Muscle of back (tissue), 13 donors: ENCODE data around the gene RNF214. TPM values are rescaled to one million over a fixed set of nuclear protein-coding genes. Genes with fewer than 3 reads are reported as not detected.
"Not testable (repeated sequence)": the region's sequence is repeated elsewhere in the genome, so short reads cannot be mapped to it uniquely, and the experiment has no call there.

Experiments used
- DNase-seq, 3 donors: peaks; one replicate each; pipeline versions ENCODE4 v3.0.0 to v3.0.0-alpha.2; 2013
- long read RNA-seq, 9 donors: transcript quantifications; one replicate each; lab custom pipeline, GENCODE V29; 2026
- polyA plus RNA-seq, 10 donors: library from polyadenylated mRNA; unstranded; fragments of 120-200 nt; gene quantifications; one replicate each; pipeline ENCODE4 v1.2.1, GENCODE V29; 2013; ENCODE audit not compliant: insufficient read length in 10 of 10

Gene RNF214
- polyA plus RNA-seq = 10 to 100 TPM; 13.5 to 22.5 (median 18.4) TPM
- long read RNA-seq, donor 1, partial matches to known transcripts = 0 of 1 reads
- long read RNA-seq, donor 1, other reads (novel, unspliced or antisense) = 0 of 1 reads
- long read RNA-seq, donor 2, partial matches to known transcripts = 0 of 1 reads
- long read RNA-seq, donor 2, other reads (novel, unspliced or antisense) = 0 of 1 reads
- long read RNA-seq, donor 3 = 0 reads
- long read RNA-seq, donor 4, partial matches to known transcripts = 0 of 1 reads
- long read RNA-seq, donor 4, other reads (novel, unspliced or antisense) = 0 of 1 reads
- long read RNA-seq, donor 5, partial matches to known transcripts = 0 of 17 reads
- long read RNA-seq, donor 5, other reads (novel, unspliced or antisense) = 14 of 17 reads
- long read RNA-seq, donor 6 = 0 reads
- long read RNA-seq, donor 7, partial matches to known transcripts = 0 of 2 reads
- long read RNA-seq, donor 7, other reads (novel, unspliced or antisense) = 0 of 2 reads
- long read RNA-seq, donor 8, partial matches to known transcripts = 0 of 1 reads
- long read RNA-seq, donor 8, other reads (novel, unspliced or antisense) = 0 of 1 reads
- long read RNA-seq, donor 9 = 0 reads

DNA sequence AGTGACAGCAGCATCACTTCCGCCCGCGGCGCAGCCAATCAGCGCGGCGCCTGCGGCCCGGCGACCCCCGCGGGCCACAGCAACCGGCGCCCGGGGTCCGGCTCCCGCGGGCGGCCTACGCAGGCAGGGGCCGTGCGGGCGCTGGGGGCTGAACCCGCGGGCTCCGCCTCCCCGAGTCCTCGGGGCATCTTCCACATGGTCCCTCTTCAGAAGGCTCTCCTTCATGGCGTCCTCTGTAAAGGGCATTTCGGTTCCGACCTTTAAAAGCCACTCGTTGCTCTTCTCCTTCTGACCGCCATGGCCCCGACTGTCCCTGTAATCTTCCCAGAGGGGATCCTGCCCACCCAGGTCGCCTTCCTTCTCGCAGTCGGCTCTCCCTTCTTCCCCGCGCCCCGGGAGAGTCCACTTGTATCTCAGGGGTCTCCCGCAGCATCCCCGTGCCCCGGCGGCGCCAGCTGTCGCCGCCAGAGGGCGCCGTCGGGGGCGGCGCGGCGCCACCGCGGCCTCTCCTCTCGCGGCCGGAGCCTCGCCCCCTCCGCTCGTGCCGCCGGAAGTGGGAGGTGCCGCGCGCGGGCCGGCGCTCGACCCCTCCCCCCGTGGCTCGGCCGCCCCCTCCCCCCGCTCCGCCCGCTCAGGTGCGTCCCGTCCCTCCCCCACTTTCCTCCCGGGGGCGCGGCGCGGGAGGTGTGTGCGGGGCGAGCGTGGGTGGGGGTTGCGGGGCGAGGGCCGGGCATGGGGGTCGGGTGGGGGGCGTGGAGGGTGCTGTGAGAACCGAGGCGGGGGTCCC lies at the start of gene RNF214:
Gene RNF214, plus strand, starts transcription at position 580 of the 787 bp plus-strand sequence. CDS start 1,602 bp downstream, outside the sequence.
- peak; percentile 82 to 94 (median 93) for DNase-seq

DNA sequence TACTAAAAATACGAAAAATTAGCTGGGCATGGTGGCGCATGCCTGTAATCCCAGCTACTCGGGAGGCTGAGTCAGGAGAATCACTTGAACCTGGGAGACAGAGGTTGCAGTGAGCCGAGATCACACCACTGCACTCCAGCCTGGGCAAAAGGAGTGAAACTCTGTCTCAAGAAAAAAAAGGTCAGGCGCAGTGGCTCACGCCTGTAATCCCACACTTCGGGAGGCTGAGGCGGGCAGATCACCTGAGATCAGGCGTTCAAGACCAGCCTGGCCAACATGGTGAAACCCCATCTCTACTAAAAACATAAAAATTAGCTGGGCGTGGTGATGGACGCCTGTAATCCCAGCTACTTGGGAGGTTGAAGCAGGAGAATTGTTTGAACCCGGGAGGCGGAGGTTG lies 49.3 kb upstream of the RNF214 start:
- DNase-seq = not testable (repeated sequence)

DNA sequence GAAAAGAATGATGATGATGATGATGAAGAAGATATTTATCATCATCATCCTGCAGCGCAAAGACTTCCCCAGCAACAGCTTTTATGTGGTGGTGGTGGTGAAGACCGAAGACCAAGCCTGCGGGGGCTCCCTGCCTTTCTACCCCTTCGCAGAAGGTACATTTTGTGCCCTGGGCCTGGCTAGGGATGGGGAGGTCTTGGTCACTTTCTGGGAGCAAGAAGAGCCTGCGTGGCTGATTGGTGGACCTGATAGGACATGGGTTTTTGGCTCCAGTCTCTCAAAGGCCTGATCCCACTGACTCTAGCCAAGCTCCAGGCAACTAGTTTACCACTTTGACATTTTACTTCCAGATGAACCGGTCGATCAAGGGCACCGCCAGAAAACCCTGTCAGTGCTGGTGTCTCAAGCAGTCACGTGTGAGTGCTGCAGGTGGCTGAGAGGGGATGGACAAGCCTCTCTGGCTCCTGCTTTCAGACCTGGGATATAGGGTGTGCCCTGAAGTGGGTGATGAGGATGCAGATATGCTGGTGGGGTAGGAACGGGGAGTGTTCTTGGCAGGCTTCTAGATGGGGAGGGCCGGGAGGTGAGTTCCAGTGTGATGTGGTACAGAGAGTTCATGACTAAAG lies 48.6 kb upstream of the RNF214 start:
- DNase-seq = no peak

DNA sequence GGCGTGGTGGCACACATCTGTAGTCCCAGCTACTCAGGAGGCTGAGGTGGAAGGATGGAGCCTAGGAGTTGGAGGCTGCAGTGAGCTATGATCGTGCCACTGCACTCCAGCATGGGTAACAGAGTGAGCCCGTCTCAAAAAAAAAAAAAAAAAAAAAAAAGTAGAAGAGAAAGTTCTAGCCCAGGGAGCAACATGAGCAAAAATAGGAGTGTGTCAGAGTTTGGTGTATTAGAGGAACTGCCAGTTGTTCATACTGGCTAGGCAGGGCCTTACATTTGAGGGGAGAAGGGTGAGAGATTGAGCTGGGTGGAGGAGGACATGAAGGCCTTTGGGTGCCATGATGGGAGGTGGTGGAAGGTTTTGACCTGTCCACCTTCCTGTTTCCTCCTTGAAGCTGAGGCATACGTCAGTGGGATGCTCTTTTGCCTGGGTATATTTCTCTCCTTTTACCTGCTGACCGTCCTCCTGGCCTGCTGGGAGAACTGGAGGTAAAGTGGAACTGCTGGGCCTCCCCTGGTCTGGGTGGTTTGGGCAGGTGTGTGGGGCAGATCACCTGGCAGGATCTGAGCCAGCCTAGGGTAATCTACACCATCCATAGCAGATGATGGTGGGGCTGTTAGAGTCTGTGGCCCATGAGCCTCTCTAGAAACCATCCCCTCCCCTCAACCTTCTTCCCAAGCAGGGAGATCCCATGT lies 46.6 kb upstream of the RNF214 start:
- no peak for DNase-seq

DNA sequence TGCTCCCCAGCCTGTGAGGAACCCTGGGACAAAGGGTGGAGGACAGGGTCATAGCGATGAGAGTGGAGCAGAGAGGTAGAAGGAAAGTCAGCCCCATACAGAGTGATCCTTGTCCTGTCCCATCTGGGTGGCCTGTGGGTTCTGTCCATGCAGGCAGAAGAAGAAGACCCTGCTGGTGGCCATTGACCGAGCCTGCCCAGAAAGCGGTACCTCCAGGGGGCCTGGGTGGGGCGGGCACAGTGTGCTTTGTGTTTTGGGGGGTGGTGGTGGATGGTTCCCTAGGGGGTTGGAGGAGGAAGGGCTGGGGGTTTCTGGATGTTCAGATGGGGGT lies 46.1 kb upstream of the RNF214 start:
- no peak for DNase-seq

DNA sequence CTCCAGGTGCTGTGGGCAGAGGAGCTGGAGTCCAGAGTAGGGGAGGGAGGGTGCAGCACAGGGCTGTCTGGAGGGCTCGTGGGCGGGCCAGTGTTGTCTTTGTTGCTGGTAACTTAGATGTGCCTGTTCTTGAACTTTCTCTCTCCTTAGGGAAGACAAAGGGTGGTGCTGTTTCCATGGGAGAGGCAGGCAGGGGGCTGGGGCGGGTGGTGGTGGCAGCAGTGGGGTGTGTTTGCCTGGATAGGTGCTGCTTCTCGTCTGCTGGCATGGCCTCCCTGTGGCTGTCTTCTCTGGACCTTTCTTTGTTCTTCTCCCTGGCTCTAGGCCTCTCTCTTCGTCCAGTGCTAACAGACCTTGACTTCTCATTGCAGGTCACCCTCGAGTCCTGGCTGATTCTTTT lies 45.5 kb upstream of the RNF214 start:
- DNase-seq = no peak

DNA sequence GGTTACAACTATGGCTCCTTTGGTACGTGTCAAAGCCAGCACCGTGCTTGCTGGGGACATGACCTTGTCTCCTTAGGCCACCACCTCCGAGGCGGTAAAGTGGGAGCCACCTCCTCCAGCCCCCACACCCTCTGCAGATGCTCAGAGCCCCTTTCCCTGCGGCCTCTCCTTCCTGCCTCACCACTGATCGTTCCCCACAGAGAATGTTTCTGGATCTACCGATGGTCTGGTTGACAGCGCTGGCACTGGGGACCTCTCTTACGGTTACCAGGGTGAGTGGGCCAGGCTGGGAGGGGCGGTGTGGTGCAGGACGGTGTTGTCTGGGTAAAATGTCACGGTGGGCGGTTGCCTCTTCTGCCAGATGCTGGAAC lies 45.1 kb upstream of the RNF214 start:
- no peak for DNase-seq

DNA sequence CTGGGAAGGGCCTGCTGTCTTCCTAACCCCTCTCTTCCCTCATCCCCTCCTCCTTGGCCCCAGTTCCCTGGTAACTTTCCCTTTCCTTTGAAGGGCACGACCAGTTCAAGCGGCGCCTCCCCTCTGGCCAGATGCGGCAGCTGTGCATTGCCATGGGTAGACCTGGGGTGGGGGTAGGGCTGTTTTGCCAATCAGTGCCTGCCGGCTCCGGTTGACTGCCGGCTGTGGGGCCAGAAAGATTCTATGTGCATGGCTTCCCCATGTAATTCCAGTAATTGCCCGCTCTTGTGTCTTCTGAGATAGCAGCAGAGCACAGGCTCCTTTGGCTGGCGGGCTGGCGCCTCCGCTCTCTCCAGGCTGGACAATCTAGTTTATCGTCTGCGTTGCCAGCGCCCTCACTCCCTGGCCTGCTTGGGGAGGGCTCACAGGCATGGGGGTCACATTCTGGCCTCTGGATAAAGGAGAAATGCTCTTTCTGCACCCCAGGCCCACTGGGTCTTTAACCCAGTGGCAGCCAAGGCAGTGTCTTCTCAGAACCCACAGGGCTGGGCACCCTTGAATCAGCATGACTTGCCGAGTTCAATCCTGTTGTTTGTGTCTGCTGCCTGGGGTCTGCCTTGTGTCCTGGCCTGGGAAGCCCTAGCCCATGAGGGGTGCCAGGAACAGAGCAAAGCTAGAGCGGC lies 44.5 kb upstream of the RNF214 start:
- no peak for DNase-seq

DNA sequence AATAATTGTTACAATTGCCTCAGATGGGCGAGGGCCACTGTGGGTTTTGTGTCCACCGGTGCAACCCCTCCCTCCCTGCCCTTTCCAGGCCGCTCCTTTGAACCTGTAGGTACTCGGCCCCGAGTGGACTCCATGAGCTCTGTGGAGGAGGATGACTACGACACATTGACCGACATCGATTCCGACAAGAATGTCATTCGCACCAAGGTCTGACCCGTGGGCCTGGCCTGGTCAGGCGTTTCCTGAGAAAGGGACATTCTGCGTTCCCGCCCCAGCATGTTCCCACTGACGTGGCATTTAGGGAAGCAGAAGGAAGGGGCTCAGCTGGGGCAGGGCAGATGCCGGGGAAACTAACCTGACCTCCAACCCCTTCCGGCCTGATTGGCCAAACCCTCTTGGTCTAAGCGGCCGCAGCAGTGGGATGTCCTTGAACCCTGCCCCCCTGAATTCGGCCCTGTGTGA lies 43.8 kb upstream of the RNF214 start:
- no peak for DNase-seq

DNA sequence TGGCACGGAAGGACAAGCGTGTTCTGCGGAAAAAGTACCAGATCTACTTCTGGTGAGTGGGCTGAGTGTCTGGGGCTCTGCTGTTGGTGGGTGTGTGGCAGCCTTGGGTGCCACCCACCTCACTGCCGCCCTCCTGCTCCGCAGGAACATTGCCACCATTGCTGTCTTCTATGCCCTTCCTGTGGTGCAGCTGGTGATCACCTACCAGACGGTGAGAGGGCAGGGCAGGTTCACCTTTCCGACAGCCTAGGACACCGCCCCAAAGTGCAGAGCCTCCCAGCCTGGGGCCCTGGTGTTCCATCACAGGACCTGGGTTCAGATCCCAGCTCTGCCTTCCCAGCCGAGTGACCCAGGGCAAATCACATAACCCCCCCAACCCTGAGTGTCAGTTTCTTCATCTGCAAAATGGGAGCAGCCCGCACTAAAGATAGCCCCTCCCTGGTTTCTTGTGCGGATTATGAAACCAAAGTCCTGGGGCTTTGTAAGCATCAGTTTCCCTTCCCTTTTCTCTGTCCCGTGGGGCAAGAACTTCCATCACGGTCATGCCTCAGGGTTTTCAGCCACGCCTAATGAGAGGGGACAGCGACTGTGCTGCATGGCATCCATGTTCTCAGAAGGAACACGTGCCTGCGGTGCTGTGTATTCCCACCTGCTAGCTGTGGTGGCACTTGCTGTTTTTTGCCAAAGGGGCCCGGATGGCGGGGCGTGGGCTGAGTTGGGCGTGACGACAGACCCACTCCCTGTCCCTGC lies 43.1 kb upstream of the RNF214 start:
- no peak for DNase-seq

DNA sequence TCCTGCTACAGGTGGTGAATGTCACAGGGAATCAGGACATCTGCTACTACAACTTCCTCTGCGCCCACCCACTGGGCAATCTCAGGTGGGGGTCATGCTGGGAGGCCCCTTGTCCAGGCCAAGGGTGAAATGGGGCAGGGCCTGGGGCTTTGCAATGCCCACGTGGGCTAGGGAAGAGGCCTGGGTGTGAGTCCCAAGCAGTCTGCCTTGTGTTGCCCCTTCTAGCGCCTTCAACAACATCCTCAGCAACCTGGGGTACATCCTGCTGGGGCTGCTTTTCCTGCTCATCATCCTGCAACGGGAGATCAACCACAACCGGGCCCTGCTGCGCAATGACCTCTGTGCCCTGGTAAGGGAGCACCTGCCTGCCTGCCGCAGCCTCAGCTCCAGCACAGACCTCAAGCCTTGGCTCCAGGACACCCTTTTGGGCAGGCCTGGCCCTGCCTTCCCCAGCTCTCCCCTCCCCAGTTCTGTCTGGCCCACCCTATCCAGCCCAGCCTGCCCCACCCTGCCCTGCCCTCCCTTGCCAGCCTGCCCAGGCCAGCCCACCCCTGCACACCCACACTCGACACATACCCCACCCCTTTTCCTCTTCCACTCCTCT lies 42.4 kb upstream of the RNF214 start:
- DNase-seq = no peak

DNA sequence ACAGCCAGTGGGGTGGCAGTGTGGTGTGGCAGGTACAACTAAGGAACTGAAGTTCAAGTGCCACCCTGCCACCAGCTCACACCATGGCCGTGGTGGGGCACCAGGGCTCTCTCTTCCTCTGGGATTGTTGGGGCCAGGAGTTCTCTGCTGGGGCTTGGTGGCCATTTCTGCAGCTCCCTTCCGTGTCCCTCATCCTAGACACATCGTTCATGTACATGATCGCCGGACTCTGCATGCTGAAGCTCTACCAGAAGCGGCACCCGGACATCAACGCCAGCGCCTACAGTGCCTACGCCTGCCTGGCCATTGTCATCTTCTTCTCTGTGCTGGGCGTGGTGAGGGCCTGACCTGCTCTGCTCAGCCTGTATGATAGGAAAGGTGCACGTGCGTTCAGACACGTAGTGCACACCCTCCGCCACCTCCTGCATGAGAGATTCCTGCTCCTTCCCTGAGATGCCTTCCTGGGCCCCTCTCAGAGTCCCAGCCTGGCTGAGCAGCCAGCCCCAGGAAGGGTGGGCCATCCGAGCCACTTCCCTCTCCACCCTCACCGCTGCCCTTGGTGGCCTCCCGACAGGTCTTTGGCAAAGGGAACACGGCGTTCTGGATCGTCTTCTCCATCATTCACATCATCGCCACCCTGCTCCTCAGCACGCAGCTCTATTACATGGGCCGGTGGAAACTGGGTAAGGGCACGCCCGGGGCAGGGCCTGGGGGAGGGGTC lies 40.6 kb upstream of the RNF214 start:
- DNase-seq = no peak

DNA sequence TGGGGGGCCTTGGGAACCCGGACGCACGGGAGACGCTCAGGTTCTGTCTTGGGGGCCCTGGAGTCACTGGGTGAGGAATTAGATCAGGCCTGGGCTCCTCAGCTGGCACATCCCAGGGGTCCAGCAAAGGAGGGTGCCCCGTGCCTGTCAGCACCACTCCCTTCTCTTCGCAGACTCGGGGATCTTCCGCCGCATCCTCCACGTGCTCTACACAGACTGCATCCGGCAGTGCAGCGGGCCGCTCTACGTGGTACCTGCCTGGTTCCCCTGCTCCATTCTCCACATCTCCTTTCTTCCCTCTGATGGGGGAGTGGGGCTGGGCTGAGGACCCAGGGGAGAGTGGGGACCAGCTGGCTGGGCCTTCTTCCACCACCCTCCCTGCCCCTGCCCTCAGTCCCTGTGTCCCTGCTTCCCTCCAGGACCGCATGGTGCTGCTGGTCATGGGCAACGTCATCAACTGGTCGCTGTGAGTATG lies 40.0 kb upstream of the RNF214 start:
- no peak for DNase-seq

DNA sequence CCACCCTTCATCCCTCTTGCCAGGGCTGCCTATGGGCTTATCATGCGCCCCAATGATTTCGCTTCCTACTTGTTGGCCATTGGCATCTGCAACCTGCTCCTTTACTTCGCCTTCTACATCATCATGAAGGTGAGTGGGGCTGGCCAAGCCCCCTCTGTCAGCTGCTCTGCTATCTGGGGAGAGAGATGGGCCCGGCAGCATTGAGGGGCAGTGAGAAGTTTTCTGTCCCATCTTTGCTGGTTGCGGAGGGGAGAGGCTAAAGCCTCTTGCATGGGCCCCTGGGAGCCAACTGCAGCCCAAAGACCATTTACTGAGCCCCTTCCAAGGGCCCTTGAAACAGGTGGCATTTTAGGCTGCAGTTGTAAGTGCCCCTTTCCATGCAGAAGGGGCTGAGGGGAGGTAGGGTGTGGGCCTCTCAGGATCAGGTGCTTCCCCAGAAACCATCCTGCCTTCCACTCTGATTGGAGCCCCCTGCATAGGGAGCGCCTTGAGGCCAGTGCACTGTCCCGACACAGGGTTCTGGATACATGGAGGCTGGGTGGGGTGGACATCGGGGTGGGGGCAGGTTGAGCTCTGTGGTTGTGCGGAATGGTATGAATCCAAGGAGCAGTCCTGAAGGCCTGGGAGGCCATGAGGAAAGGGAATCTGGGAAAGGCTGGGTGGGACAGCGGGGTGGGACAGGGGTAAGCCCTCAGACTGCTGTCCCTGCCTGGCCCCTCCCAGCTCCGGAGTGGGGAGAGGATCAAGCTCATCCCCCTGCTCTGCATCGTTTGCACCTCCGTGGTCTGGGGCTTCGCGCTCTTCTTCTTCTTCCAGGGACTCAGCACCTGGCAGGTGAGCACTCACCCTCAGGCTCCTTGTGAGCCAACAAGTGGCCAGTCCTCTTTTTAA lies 39.1 kb upstream of the RNF214 start:
- no peak for DNase-seq

DNA sequence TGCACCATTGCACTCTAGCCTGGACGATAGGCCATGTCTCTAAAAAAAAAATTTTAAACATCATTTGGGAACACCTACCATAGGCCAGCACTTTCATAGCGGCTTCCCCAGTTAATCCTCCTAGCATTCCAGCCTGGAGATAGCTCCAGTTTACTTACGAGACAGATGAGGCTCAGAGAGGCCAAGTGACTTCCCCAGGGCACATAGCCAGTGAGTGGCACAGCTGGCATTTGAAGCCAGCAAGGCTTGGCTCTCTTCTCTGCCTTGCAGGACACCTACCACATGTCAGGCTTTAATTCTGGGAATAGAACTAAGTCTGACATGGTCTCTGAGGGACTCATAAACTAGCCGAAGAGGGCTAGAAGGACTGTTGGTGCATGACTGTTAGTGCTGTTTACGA lies 38.2 kb upstream of the RNF214 start:
- no peak for DNase-seq

DNA sequence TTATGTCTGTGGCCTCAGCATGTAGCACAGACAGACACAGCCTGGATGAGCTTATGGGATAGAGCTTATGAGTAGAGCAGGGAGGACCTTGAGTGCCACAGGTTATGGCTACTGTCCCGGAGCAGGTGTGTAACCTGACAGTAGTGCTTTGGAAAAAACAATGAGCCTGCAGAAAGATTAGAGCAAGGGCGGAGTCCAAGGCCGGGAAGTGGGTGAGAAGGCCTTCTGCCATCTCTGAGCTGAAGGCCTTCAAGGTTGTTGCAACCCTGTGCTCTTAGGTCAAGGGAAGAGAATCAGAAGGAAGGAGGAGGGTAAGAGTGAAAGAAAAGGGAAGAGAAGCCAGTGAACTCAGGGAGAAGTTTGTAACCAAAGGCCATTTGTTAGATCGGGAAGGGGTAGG lies 37.2 kb upstream of the RNF214 start:
- DNase-seq = no peak

DNA sequence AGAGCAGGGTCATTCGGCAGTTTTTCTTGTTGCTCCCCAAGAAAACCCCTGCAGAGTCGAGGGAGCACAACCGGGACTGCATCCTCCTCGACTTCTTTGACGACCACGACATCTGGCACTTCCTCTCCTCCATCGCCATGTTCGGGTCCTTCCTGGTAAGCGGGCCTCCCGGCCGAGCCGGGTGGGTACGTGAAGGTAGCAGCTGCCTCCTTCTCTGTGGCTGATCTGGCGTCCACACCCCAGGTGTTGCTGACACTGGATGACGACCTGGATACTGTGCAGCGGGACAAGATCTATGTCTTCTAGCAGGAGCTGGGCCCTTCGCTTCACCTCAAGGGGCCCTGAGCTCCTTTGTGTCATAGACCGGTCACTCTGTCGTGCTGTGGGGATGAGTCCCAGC lies 36.7 kb upstream of the RNF214 start:
- DNase-seq = no peak

DNA sequence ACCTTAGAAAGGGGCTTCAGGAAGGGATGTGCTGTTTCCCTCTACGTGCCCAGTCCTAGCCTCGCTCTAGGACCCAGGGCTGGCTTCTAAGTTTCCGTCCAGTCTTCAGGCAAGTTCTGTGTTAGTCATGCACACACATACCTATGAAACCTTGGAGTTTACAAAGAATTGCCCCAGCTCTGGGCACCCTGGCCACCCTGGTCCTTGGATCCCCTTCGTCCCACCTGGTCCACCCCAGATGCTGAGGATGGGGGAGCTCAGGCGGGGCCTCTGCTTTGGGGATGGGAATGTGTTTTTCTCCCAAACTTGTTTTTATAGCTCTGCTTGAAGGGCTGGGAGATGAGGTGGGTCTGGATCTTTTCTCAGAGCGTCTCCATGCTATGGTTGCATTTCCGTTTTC lies 35.5 kb upstream of the RNF214 start:
- DNase-seq = no peak
